Skeletal muscle satellite cell (primary cell): ENCODE results near the gene ALDH1L1.
"Not testable (repeated sequence)": the region's sequence is repeated elsewhere in the genome, so short reads cannot be mapped to it uniquely, and the experiment has no call there.

Source experiments
- H3K27me3 ChIP-seq: 2 replicates; pipeline ENCODE4 v1.7.0; 2013; ENCODE audit warnings: low read length; ENCODE audit not compliant: control insufficient read depth, insufficient read depth
- H3K36me3 ChIP-seq: 2 replicates; pipeline ENCODE4 v1.7.0; 2013; ENCODE audit warnings: mild to moderate bottlenecking, control low read depth, low read length; ENCODE audit not compliant: insufficient read depth
- H3K4me1 ChIP-seq: 2 replicates; pipeline ENCODE4 v1.7.0; 2013; ENCODE audit warnings: low read length; ENCODE audit not compliant: control insufficient read depth, insufficient read depth
- H3K4me2 ChIP-seq: 2 replicates; pipeline ENCODE4 v1.7.0; 2013; ENCODE audit warnings: mild to moderate bottlenecking, low read length
- H3K4me3 ChIP-seq: 2 replicates; pipeline ENCODE4 v1.7.0; 2013; ENCODE audit warnings: low read length
- H3K9ac ChIP-seq: 2 replicates; pipeline ENCODE4 v1.7.0; 2013; ENCODE audit warnings: mild to moderate bottlenecking, low read depth, low read length, moderate library complexity
- H3K9me3 ChIP-seq: replicated peaks from 2 replicates; pipeline ENCODE4 v1.7.0; 2013; ENCODE audit warnings: mild to moderate bottlenecking, control low read depth, low read length

The ALDH1L1 gene

GRCh38 chr3:126078866-126079265, 101.5 kb downstream of the ALDH1L1 start:
- no peaks in the 10 kb centered on the region for H3K9me3 ChIP-seq
- H3K4me1 ChIP-seq, result peaks cover 9% of the 10 kb centered on the region
- no peak overlapping the region for H3K9ac ChIP-seq
- no peak overlapping the region for H3K4me2 ChIP-seq
- H3K36me3 ChIP-seq, result no peaks in the 10 kb centered on the region
- H3K4me3 ChIP-seq, result no peak overlapping the region
- no peaks in the 10 kb centered on the region for H3K27me3 ChIP-seq

DNA sequence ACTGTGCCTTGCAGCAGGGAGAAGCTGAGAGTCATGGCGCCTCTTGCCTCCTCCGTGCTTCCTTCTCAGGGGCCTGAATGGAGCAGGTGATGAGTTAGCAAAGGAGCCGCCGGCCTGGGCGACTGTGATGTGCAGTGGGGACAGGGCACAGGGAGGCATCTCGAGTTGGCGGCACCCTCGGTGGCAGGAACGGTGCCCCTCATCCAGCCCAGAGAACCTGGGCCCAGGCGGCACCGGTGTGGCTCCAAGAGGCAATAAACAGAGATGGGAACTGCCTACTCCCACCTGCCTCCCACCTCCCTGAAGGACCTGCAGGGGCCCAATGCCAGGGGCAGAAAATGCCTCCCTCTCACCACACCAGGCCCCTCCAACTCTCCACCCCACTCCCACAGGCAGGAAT, 102.6 kb downstream of the ALDH1L1 start:
- Histone ChIP-seq H3K4me1 (peaks cover 9% of the 10 kb centered on the region), H3K4me2 (no peak overlapping the region), H3K27me3 (no peaks in the 10 kb centered on the region), H3K4me3 (no peak overlapping the region), H3K9me3 (no peaks in the 10 kb centered on the region), H3K9ac (no peak overlapping the region), H3K36me3 (no peaks in the 10 kb centered on the region)

GRCh38 chr3:126076140-126076539, 104.2 kb downstream of the ALDH1L1 start:
- H3K36me3 ChIP-seq, result no peaks in the 10 kb centered on the region
- no peaks in the 10 kb centered on the region for H3K9me3 ChIP-seq
- H3K4me3 ChIP-seq, result no peak overlapping the region
- no peaks in the 10 kb centered on the region for H3K27me3 ChIP-seq
- no peak overlapping the region for H3K9ac ChIP-seq
- no peaks in the 10 kb centered on the region for H3K4me1 ChIP-seq
- H3K4me2 ChIP-seq, result no peak overlapping the region

GRCh38 chr3:126070146-126070545, 110.2 kb downstream of the ALDH1L1 start:
- Histone ChIP-seq H3K27me3 (no peaks in the 10 kb centered on the region), H3K4me1 (no peaks in the 10 kb centered on the region), H3K9me3 (no peaks in the 10 kb centered on the region), H3K4me3 (no peak overlapping the region), H3K9ac (no peak overlapping the region), H3K36me3 (no peaks in the 10 kb centered on the region), H3K4me2 (no peak overlapping the region)

GRCh38 chr3:126067959-126068358, 112.4 kb downstream of the ALDH1L1 start:
- Histone ChIP-seq H3K27me3 (no peaks in the 10 kb centered on the region), H3K4me2 (no peak overlapping the region), H3K9ac (no peak overlapping the region), H3K36me3 (no peaks in the 10 kb centered on the region), H3K9me3 (no peaks in the 10 kb centered on the region), H3K4me3 (no peak overlapping the region), H3K4me1 (no peaks in the 10 kb centered on the region)

GRCh38 chr3:126066676-126067075, 113.7 kb downstream of the ALDH1L1 start:
- not testable (repeated sequence) for H3K4me2 ChIP-seq, H3K9me3 ChIP-seq, H3K9ac ChIP-seq, H3K4me3 ChIP-seq, H3K36me3 ChIP-seq, H3K4me1 ChIP-seq, H3K27me3 ChIP-seq

DNA sequence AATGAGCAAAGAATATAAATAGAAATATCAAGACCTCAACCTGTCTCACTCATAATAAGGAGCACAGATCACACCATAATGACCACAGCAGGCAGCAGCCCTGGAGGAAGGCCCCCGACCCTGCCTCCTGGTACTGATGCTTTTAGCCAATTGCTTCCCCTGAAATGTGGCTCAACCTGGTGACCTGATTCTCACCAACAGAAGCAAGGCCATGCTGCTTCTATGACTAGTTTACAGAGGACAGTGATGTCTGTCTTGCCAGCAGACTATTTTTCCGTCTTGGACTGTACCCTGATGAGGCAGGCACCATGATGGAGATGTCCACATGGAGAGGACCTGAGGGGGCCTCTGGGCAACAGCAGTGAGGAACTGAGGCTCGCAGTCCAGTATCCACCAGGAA, 114.5 kb downstream of the ALDH1L1 start:
- no peak overlapping the region for H3K4me3 ChIP-seq
- no peaks in the 10 kb centered on the region for H3K36me3 ChIP-seq
- no peaks in the 10 kb centered on the region for H3K4me1 ChIP-seq
- H3K27me3 ChIP-seq, result no peaks in the 10 kb centered on the region
- H3K9me3 ChIP-seq, result no peaks in the 10 kb centered on the region
- H3K9ac ChIP-seq, result no peak overlapping the region
- H3K4me2 ChIP-seq, result no peak overlapping the region

DNA sequence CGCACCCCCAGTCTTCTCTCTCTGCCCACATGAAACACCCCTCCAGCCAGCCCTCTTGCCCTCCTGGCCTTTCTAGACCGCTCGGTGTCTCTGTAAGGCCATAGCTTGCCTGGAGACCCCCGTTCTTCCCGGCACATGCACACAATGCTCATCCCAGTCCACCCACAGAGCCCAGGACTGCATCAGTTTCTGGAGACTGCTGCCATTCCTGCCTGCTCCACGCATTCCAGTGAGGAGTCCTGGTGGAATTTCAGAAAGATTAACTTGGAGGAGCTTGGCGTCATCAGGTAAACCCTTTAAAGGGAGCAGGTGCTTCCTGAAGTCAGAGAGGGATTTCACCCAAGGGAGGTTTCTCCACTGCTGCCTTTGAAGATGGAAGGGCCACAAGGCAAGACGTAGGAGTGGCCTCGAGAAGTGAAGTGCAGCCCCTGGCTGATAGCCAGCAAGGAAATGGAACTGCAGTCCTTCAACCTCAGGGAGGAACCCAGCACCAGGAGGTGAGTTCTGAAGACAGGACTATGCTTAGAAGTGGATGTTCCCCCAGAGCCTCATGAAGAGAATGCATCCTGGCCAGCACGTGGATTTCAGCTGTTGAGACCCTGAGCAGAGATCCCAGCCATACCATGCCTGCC, 115.6 kb downstream of the ALDH1L1 start:
- H3K36me3 ChIP-seq, result no peaks in the 10 kb centered on the region
- no peaks in the 10 kb centered on the region for H3K9me3 ChIP-seq
- no peak overlapping the region for H3K4me3 ChIP-seq
- no peak overlapping the region for H3K4me2 ChIP-seq
- no peak overlapping the region for H3K9ac ChIP-seq
- H3K27me3 ChIP-seq, result no peaks in the 10 kb centered on the region
- H3K4me1 ChIP-seq, result no peaks in the 10 kb centered on the region

GRCh38 chr3:126063358-126063965, 116.9 kb downstream of the ALDH1L1 start:
- no peaks in the 10 kb centered on the region for H3K27me3 ChIP-seq
- no peak overlapping the region for H3K4me3 ChIP-seq
- no peak overlapping the region for H3K9ac ChIP-seq
- H3K36me3 ChIP-seq, result no peaks in the 10 kb centered on the region
- no peaks in the 10 kb centered on the region for H3K9me3 ChIP-seq
- H3K4me2 ChIP-seq, result no peak overlapping the region
- H3K4me1 ChIP-seq, result peaks cover 11% of the 10 kb centered on the region

DNA sequence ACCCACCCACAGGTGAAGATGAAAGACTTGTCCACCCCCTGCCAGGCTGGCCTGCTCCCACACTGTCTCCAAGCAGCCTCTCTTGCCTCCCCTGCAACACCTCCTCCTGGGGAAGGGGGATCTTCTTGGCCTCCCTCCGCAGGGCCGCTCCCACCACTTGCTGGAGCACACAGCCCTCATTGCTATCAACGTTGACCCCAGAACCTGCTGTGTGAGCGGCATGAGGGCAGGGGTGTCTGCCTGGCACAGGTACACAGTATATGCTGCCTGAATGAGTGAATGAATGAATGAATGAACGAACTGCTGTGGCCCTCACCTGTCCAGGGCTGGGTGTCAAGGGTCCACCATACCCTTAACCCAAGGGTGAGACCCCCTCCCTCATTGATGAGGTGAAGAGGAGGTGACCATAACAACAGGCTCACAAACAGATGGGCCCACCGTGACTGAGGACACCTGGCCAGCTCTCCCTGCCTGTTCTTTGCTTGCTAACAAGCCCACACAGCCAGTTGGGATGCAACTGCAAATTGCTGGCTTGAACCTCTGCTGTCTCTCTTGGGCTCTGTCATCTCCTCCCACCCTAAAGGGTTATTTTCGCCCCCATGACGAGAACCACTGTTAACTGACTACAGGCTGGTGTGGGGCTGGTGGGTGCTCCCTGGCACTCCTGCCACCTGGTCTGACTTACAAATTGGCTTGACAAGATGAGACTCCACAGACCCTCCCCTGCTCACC, 118.9 kb downstream of the ALDH1L1 start:
- Histone ChIP-seq H3K27me3 (no peaks in the 10 kb centered on the region), H3K4me2 (no peak overlapping the region), H3K36me3 (no peaks in the 10 kb centered on the region), H3K4me1 (peaks cover 26% of the 10 kb centered on the region), H3K4me3 (no peak overlapping the region), H3K9ac (no peak overlapping the region), H3K9me3 (no peaks in the 10 kb centered on the region)

DNA sequence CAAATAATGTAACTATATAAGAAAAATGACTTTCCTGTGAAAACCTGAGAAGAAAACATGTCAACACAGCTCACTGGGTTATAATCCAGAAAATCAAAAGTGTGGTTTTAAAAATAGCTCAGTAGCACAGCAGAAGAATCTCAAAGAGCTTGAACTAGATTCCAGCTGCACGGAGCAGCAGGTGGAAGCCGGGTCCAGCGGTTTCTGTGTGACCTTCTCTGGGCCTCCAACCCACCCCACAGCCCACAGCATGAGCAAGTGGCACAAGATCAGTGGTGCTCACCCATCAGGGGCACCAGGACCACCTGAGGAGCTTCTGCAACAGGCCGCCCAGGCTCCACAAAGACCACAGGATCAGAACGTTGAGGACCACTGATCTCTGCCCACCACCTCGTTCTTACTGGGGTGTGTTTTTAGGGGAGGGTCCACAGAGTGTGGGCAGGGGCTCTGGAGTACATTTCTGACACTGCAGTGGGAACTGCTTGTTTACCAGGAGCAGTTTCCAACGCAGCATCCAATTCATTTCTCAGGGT, 119.7 kb downstream of the ALDH1L1 start:
- no peak overlapping the region for H3K4me3 ChIP-seq
- H3K9ac ChIP-seq, result no peak overlapping the region
- H3K27me3 ChIP-seq, result no peaks in the 10 kb centered on the region
- no peaks in the 10 kb centered on the region for H3K36me3 ChIP-seq
- no peaks in the 10 kb centered on the region for H3K9me3 ChIP-seq
- peaks cover 30% of the 10 kb centered on the region for H3K4me1 ChIP-seq
- no peak overlapping the region for H3K4me2 ChIP-seq
